RWPE1 (cell line): ENCODE results near the gene FAM13C.

Source experiments
- CTCF ChIA-PET: fragments of 350-600 bp; sonication (Branson Sonifier 250); formaldehyde crosslinking; extraction: SDS; loops from one replicate; lab custom pipeline; 2021; lab: Yijun Ruan, JAX
- POLR2A ChIA-PET: fragments of 400-600 bp; formaldehyde crosslinking; extraction: SDS; loops from one replicate; lab custom pipeline; 2020; ENCODE audit warnings: antibody characterized with exemption; ENCODE audit not compliant: low non-redundant PET; lab: Yijun Ruan, JAX
- DNase-seq: peaks from one replicate; pipeline ENCODE4 v3.0.0; 2012; ENCODE audit warnings: low spot score
- H3K27ac ChIP-seq: fragments of 450-650 bp; 2 replicates; pipeline ENCODE4 v1.5.1; 2017
- CTCF ChIP-seq: fragments of 450-650 bp; conservative IDR thresholded peaks from 2 replicates; pipeline ENCODE4 v1.5.1; 2017; ENCODE audit warnings: low read depth, mild to moderate bottlenecking

FAM13C gene

DNA sequence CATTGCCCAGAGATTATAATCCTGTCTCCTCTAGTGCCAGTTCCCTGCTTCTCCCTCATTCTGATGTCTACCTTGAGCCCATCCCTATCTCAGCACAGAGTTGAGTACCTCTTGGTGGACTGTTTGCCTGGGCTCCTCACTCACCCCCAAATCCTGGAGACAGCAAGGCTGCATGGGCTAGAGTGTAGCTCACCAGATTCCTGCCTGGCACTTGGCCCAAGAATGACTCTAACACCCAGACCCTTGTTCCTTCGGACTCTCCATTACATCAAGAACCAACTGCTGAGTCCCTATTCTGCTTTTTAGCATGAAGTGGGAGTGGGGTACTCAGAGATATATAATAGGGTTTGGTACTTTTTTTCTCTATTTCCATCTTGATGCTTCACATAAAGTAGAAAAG, 22.1 kb downstream of the FAM13C start:
- DNase-seq = no peak
- no peak for TF ChIP-seq CTCF
- H3K27ac ChIP-seq = no peak overlapping the region
- ChIA-PET CTCF (no interaction called here), POLR2A (no interaction called here)

DNA sequence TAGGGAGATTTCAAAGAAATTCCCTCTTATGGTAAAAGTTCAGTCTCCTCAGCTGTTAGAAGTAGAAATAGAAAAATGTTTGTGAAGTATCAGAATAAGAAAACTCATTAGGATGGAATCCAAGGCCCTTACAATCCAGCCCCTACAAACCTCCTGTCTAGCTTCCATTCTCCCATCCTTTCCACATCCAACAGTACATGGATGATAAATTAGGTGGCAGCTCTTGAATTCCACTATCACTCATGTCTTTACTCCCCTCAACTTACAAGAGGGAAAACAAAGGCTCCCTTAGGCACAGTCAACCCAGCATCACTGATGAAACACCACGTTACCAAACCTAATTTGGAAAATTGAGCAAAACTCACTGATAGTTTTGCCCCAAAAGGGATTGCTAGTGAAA, 23.0 kb downstream of the FAM13C start:
- TF ChIP-seq CTCF = no peak
- ChIA-PET CTCF (no interaction called here), POLR2A (no interaction called here)
- no peak overlapping the region for H3K27ac ChIP-seq
- DNase-seq = no peak

- CTCF ChIA-PET = interaction anchor here (0.6 kb wide), 1 partner anchor 67 kb away, joined by 3 read pairs; no protein-coding TSS in a partner anchor
- peak; percentile 60 for DNase-seq
- TF ChIP-seq CTCF = no peak
- no peak overlapping the region for H3K27ac ChIP-seq
- POLR2A ChIA-PET = no interaction called here
These were observed 25.1 kb downstream of the FAM13C start for GRCh38 chr10:59337201-59337652.

DNA sequence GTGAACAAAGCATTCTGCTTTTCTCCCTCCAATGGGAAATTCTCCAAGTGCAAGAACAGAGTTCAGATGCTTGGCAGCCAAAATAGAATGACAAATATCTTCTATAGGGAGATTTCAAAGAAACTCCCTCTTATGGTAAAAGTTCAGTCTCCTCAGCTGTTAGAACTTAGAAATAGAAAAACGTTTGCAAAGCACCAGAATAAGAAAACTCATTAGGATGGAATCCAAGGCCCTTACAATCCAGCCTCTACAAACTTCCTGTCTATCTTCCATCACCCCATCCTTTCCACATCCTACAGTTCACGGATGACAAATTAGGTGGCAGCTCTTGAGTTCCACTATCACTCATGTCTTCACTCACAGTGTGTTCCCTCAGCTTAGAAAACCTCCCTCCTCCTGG, 25.7 kb downstream of the FAM13C start:
- POLR2A ChIA-PET = no interaction called here

GRCh38 chr10:59335497-59335896, 26.9 kb downstream of the FAM13C start:
- CTCF ChIA-PET = interaction anchor here (0.6 kb wide), 1 partner anchor 99 kb away, joined by 4 read pairs; no protein-coding TSS in a partner anchor
- POLR2A ChIA-PET = no interaction called here
- TF ChIP-seq CTCF = no peak
- no peak overlapping the region for H3K27ac ChIP-seq
- DNase-seq = no peak

More for the DNA sequence above, 25.7 kb downstream of the FAM13C start:
- CTCF ChIA-PET = interaction anchor here (0.6 kb wide), 1 partner anchor 67 kb away, joined by 3 read pairs; no protein-coding TSS in a partner anchor
- H3K27ac ChIP-seq = no peak overlapping the region
- TF ChIP-seq CTCF = no peak
- no peak for DNase-seq

DNA sequence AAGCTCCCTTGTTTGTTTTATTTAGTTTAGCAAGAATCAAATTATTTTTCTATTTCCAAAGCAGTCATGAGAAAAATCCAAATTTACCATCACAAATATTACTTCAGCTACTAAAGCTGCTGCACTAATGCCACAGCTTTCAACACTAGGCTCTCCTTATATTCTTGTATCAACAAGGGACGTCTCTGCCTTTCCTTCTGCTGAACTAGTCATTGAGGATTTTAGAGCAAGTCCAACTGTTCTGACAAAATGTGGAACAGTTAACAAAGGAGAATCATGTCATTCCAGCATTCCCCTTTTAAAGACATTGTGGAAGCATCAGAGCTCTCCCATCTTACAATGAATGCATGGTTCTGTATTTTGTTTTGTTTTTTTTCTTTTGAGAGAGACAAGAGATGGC, 28.6 kb downstream of the FAM13C start:
- no peak for TF ChIP-seq CTCF
- no peak overlapping the region for H3K27ac ChIP-seq
- DNase-seq = no peak
- ChIA-PET CTCF (no interaction called here), POLR2A (no interaction called here)
